Measurements from ENCODE around the gene DEFB124.

The DEFB124 gene

GRCh38 chr20:31425797-31426196, 49.1 kb downstream of the DEFB124 start:
- no peak for DNase-seq (ENCODE audit: low spot score)

- DNase-seq (ENCODE audit: low spot score) = no peak
Observed at GRCh38 chr20:31418307-31418706, 56.6 kb downstream of the DEFB124 start.

GRCh38 chr20:31415653-31416052, 59.3 kb downstream of the DEFB124 start:
- no peak for DNase-seq (ENCODE audit: low spot score)
